WERI-Rb-1 (cell line): ENCODE results near the gene MED14.

Source experiments
- DNase-seq: peaks from one replicate; pipeline ENCODE4 v3.0.0-alpha.2; 2020
- H3K27ac ChIP-seq: fragments of 250-450 bp; sonication (Bioruptor Pico); 2 replicates; pipeline ENCODE4 v1.5.1; 2020; ENCODE audit warnings: mild to moderate bottlenecking, moderate library complexity
- H3K27me3 ChIP-seq: fragments of 250-450 bp; sonication (Bioruptor Pico); 2 replicates; pipeline ENCODE4 v1.5.1; 2021; ENCODE audit warnings: mild to moderate bottlenecking, low read depth, moderate library complexity; ENCODE audit not compliant: insufficient read depth, severe bottlenecking
- H3K36me3 ChIP-seq: fragments of 250-450 bp; sonication (Bioruptor Pico); 2 replicates; pipeline ENCODE4 v1.5.1; 2020; ENCODE audit warnings: mild to moderate bottlenecking, moderate library complexity
- H3K4me3 ChIP-seq: 2 replicates; pipeline ENCODE4 v1.5.1; 2011; ENCODE audit warnings: low read depth, mild to moderate bottlenecking, control low read depth, low read length
- H3K9me3 ChIP-seq: fragments of 250-450 bp; sonication (Bioruptor Pico); 2 replicates; pipeline ENCODE4 v1.5.1; 2021; ENCODE audit warnings: mild to moderate bottlenecking, moderate library complexity; ENCODE audit not compliant: severe bottlenecking
- CTCF ChIP-seq: IDR thresholded peaks from 2 replicates; pipeline ENCODE4 v1.5.1; 2011; ENCODE audit warnings: low read depth, mild to moderate bottlenecking, control low read depth, inconsistent platforms, low read length

MED14 gene

GRCh38 chrX:40778861-40779575 lies 43.7 kb upstream of the MED14 start:
- H3K27me3 ChIP-seq, result peaks cover 18% of the 10 kb centered on the region
- no peak for TF ChIP-seq CTCF
- no peak overlapping the region for H3K27ac ChIP-seq
- no peaks in the 10 kb centered on the region for H3K9me3 ChIP-seq
- DNase-seq, result no peak
- H3K4me3 ChIP-seq, result no peak overlapping the region
- no peaks in the 10 kb centered on the region for H3K36me3 ChIP-seq

- H3K27me3 ChIP-seq, result peaks cover 22% of the 10 kb centered on the region
- no peaks in the 10 kb centered on the region for H3K9me3 ChIP-seq
- H3K4me3 ChIP-seq, result no peak overlapping the region
- H3K36me3 ChIP-seq, result no peaks in the 10 kb centered on the region
- no peak overlapping the region for H3K27ac ChIP-seq
- DNase-seq, result no peak
- no peak for TF ChIP-seq CTCF
Observed at GRCh38 chrX:40773809-40774208, 38.5 kb upstream of the MED14 start.

- no peak for DNase-seq
- Histone ChIP-seq H3K9me3 (no peaks in the 10 kb centered on the region), H3K36me3 (no peaks in the 10 kb centered on the region)
Observed at GRCh38 chrX:40773188-40773587, 37.8 kb upstream of the MED14 start.

GRCh38 chrX:40772290-40772689 lies 36.9 kb upstream of the MED14 start:
- Histone ChIP-seq H3K4me3 (no peak overlapping the region), H3K27ac (no peak overlapping the region), H3K36me3 (no peaks in the 10 kb centered on the region), H3K27me3 (peaks cover 18% of the 10 kb centered on the region), H3K9me3 (no peaks in the 10 kb centered on the region)
- DNase-seq, result no peak
- no peak for TF ChIP-seq CTCF

More at GRCh38 chrX:40773188-40773587, 37.8 kb upstream of the MED14 start:
- H3K27ac ChIP-seq, result no peak overlapping the region
- no peak overlapping the region for H3K4me3 ChIP-seq
- peaks cover 20% of the 10 kb centered on the region for H3K27me3 ChIP-seq
- no peak for TF ChIP-seq CTCF

GRCh38 chrX:40761762-40762161 lies 26.4 kb upstream of the MED14 start:
- no peak for DNase-seq
- H3K27me3 ChIP-seq, result peaks cover 13% of the 10 kb centered on the region
- no peak overlapping the region for H3K4me3 ChIP-seq
- H3K9me3 ChIP-seq, result no peaks in the 10 kb centered on the region
- TF ChIP-seq CTCF, result no peak
- no peak overlapping the region for H3K27ac ChIP-seq
- H3K36me3 ChIP-seq, result no peaks in the 10 kb centered on the region

- no peak overlapping the region for H3K27ac ChIP-seq
- H3K27me3 ChIP-seq, result peaks cover 10% of the 10 kb centered on the region
- H3K9me3 ChIP-seq, result no peaks in the 10 kb centered on the region
- H3K4me3 ChIP-seq, result no peak overlapping the region
- DNase-seq, result no peak
- TF ChIP-seq CTCF, result no peak
- H3K36me3 ChIP-seq, result no peaks in the 10 kb centered on the region
Observed at GRCh38 chrX:40759374-40759773, 24.0 kb upstream of the MED14 start.
